GM18951 (cell line): ENCODE measurements around the gene RAP1GAP2.
"Not testable (repeated sequence)": the region's sequence is repeated elsewhere in the genome, so short reads cannot be mapped to it uniquely, and the experiment has no call there.

Experiments used
- POLR2A ChIP-seq: IDR thresholded peaks from 4 replicates; pipeline ENCODE4 v1.6.1; 2011; ENCODE audit warnings: mild to moderate bottlenecking; ENCODE audit not compliant: insufficient read length, insufficient read depth; ENCODE audit errors: extremely low read depth
- in situ Hi-C: fragments of 300-500 bp; cut with MboI; formaldehyde crosslinking; loops from one replicate; pipeline ENCODE4 v1.12.0; 2022; ENCODE audit warnings: low sequenced_read_pairs, mixed read lengths, inconsistent platforms; ENCODE audit not compliant: unreplicated experiment

RAP1GAP2 gene

GRCh38 chr17:2814049-2814448, 17.8 kb downstream of the RAP1GAP2 start:
- in situ Hi-C loops = no loop called here
- TF ChIP-seq POLR2A = no peak

- TF ChIP-seq POLR2A = no peak
- in situ Hi-C loops = no loop called here
These were observed 18.5 kb downstream of the RAP1GAP2 start for GRCh38 chr17:2814481-2815341.

- no peak for TF ChIP-seq POLR2A
- in situ Hi-C loops = no loop called here
These were observed 19.5 kb downstream of the RAP1GAP2 start for GRCh38 chr17:2815781-2816185.

- in situ Hi-C loops = no loop called here
- TF ChIP-seq POLR2A = no peak
These were observed 20.4 kb downstream of the RAP1GAP2 start for GRCh38 chr17:2816688-2817087.

GRCh38 chr17:2819294-2819693, 23.1 kb downstream of the RAP1GAP2 start:
- in situ Hi-C loops = not testable (repeated sequence)

GRCh38 chr17:2819921-2820501, 23.8 kb downstream of the RAP1GAP2 start:
- in situ Hi-C loops = no loop called here
- TF ChIP-seq POLR2A = no peak

- in situ Hi-C loops = no loop called here
- no peak for TF ChIP-seq POLR2A
These were observed 25.6 kb downstream of the RAP1GAP2 start for GRCh38 chr17:2821868-2822267.

GRCh38 chr17:2822358-2822757, 26.1 kb downstream of the RAP1GAP2 start:
- in situ Hi-C loops = no loop called here
- TF ChIP-seq POLR2A = no peak

- no peak for TF ChIP-seq POLR2A
- in situ Hi-C loops = no loop called here
These were observed 29.2 kb downstream of the RAP1GAP2 start for GRCh38 chr17:2825253-2825970.

GRCh38 chr17:2828397-2829038, 32.3 kb downstream of the RAP1GAP2 start:
- no peak for TF ChIP-seq POLR2A
- in situ Hi-C loops = no loop called here

GRCh38 chr17:2830678-2831077, 34.4 kb downstream of the RAP1GAP2 start:
- in situ Hi-C loops = no loop called here

GRCh38 chr17:2835780-2836179, 39.5 kb downstream of the RAP1GAP2 start:
- in situ Hi-C loops = no loop called here
- no peak for TF ChIP-seq POLR2A

More at GRCh38 chr17:2830678-2831077, 34.4 kb downstream of the RAP1GAP2 start:
- TF ChIP-seq POLR2A = no peak

- no peak for TF ChIP-seq POLR2A
- in situ Hi-C loops = no loop called here
These were observed 40.9 kb downstream of the RAP1GAP2 start for GRCh38 chr17:2837147-2837561.
